Ureter (tissue), 1 donor: Measurements from ENCODE around the gene CLEC14A. TPM values are rescaled to one million over a fixed set of nuclear protein-coding genes. Genes with fewer than 3 reads are reported as not detected.
A peak's percentile ranks its signal among the peaks of the same experiment; 100 is the strongest.

Experiments
- DNase-seq: peaks from one replicate; pipeline ENCODE4 v3.0.0-alpha.2; 2020; ENCODE audit warnings: low spot score
- total RNA-seq: library from RNA; stranded (reverse); gene quantifications from one replicate; pipeline ENCODE4 v1.2.4, GENCODE V29; 2023
- donor health status: DM: yes; HTN: yes; CAD: no.

Gene CLEC14A
- total RNA-seq, result 18.6 TPM

- peak; percentile 54 for DNase-seq
Observed at GRCh38 chr14:38255673-38256532, at the start of gene CLEC14A. CLEC14A (minus strand) TSS chr14:38256093; CDS start chr14:38256022, 71 bp downstream.

- no peak for DNase-seq
Observed at GRCh38 chr14:38302966-38303365, 47.1 kb upstream of the CLEC14A start.

GRCh38 chr14:38302034-38302433 lies 46.1 kb upstream of the CLEC14A start:
- DNase-seq, result no peak

GRCh38 chr14:38297681-38298080 lies 41.8 kb upstream of the CLEC14A start:
- no peak for DNase-seq

- DNase-seq, result no peak
Observed at GRCh38 chr14:38291681-38292467, 36.0 kb upstream of the CLEC14A start.

GRCh38 chr14:38290601-38291188 lies 34.8 kb upstream of the CLEC14A start:
- no peak for DNase-seq

GRCh38 chr14:38286452-38286851 lies 30.6 kb upstream of the CLEC14A start:
- DNase-seq, result no peak

- no peak for DNase-seq
Observed at GRCh38 chr14:38285962-38286361, 30.1 kb upstream of the CLEC14A start.

GRCh38 chr14:38282936-38283335 lies 27.0 kb upstream of the CLEC14A start:
- no peak for DNase-seq

- no peak for DNase-seq
Observed at GRCh38 chr14:38280081-38280480, 24.2 kb upstream of the CLEC14A start.

GRCh38 chr14:38279572-38279971 lies 23.7 kb upstream of the CLEC14A start:
- DNase-seq, result no peak

GRCh38 chr14:38278035-38278434 lies 22.1 kb upstream of the CLEC14A start:
- no peak for DNase-seq

GRCh38 chr14:38262844-38263243 lies 7.0 kb upstream of the CLEC14A start:
- no peak for DNase-seq

GRCh38 chr14:38261620-38262019 lies 5.7 kb upstream of the CLEC14A start:
- DNase-seq, result no peak

- no peak for DNase-seq
Observed at GRCh38 chr14:38257507-38257906, 1.6 kb upstream of the CLEC14A start.

- DNase-seq, result no peak
Observed at GRCh38 chr14:38256533-38256840, 594 bp upstream of the CLEC14A start.

GRCh38 chr14:38255408-38255672 lies 553 bp downstream of the CLEC14A start:
- DNase-seq, result peak; percentile 42

GRCh38 chr14:38254571-38255407 lies 1.1 kb downstream of the CLEC14A start:
- DNase-seq, result no peak

- DNase-seq, result no peak
Observed at GRCh38 chr14:38253676-38254075, 2.2 kb downstream of the CLEC14A start.

GRCh38 chr14:38252066-38252710 lies 3.7 kb downstream of the CLEC14A start:
- no peak for DNase-seq

GRCh38 chr14:38250331-38250730 lies 5.6 kb downstream of the CLEC14A start:
- DNase-seq, result no peak
